Thyroid gland (tissue), 4 donors: ENCODE results near the gene EPB41L5.
"Not testable (repeated sequence)": the region's sequence is repeated elsewhere in the genome, so short reads cannot be mapped to it uniquely, and the experiment has no call there.

Source experiments
- POLR2A ChIP-seq, 2 donors: fragments of 450-650 bp; IDR thresholded peaks; one replicate each; pipeline ENCODE4 v1.6.1; 2017; ENCODE audit warnings: antibody characterized with exemption in 2 of 2, mild to moderate bottlenecking in 2 of 2, moderate library complexity in 1 of 2
- TF ChIP-seq, protein P1 (sequence below), 6 experiments: fragments of 200-600 bp in 3 of 6; fragments of 450-650 bp in 3 of 6; sonication (generic) in 3 of 6; IDR thresholded peaks; one replicate each; pipeline ENCODE4 v1.5.1; 2016 to 2019; ENCODE audit warnings: antibody characterized with exemption in 6 of 6, mild to moderate bottlenecking in 2 of 6, inconsistent platforms in 1 of 6, moderate library complexity in 1 of 6

DNA sequence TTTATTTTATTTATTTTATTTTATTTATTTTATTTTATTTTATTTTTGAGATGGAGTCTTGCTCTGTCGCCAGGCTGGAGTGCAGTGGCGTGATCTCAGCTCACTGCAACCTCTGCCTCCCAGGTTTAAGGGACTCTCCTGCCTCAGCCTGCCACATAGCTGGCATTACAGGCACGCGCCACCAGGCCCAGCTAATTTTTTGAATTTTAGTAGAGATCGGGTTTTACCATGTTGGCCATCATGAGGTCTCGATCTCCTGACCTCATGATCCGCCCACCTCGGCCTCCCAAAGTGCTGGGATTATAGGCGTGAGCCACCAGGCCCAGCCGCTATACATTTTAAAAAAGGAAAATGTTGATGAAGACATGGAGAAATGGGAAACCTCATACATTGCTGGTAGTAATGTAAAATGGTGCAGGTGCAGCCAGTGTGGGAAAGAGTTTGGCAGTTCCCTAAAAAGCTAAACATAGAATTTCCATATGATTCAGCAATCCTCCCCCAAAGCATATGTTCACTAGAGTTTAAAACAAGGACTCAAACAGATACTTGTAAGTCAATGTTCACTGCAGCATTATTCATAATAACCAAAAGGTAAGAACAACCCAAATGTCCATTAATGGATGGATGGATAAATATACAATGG lies 187.1 kb downstream of the EPB41L5 start:
- TF ChIP-seq, protein P1, sequence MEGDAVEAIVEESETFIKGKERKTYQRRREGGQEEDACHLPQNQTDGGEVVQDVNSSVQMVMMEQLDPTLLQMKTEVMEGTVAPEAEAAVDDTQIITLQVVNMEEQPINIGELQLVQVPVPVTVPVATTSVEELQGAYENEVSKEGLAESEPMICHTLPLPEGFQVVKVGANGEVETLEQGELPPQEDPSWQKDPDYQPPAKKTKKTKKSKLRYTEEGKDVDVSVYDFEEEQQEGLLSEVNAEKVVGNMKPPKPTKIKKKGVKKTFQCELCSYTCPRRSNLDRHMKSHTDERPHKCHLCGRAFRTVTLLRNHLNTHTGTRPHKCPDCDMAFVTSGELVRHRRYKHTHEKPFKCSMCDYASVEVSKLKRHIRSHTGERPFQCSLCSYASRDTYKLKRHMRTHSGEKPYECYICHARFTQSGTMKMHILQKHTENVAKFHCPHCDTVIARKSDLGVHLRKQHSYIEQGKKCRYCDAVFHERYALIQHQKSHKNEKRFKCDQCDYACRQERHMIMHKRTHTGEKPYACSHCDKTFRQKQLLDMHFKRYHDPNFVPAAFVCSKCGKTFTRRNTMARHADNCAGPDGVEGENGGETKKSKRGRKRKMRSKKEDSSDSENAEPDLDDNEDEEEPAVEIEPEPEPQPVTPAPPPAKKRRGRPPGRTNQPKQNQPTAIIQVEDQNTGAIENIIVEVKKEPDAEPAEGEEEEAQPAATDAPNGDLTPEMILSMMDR (IDR thresholded peaks at IDR 0.05), result not testable (repeated sequence)
- TF ChIP-seq POLR2A (IDR thresholded peaks at IDR 0.05), result not testable (repeated sequence)
